ENCODE results near the gene TNP1.

DNA sequence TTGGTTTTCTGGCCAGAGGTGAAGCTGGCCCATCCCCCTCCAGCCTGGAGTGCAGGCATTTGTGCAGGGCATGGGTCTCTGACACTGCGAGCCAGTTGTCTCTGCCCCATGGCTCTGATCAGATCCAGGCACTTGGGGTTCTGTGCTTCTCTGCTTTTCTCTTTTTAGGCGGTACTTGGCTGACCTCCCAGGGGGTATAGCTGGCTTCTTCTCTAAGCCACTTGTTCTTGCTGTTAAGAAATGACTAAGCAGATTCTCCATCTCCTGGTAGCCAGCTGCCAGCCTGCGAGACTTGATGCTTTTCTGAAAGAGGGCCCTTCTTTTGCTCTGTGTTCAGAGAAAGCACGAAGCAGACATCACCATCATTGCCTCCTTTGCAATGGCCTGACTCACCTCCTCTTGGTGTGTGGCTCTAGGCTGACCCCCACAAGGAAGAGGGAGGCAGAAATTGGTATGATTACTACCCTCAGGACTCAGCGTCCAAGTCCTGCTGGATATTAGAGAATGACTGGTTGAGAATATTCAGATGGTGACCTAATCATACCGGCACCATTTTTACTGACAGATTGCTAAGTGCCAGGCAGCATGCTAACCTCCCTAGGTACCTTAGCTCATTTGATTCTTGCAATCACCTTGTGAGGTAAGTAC, 32.7 kb downstream of the TNP1 start:
- no peak for TF ChIP-seq POLR2A (IDR thresholded peaks at IDR 0.05)
- TF ChIP-seq, protein P1, sequence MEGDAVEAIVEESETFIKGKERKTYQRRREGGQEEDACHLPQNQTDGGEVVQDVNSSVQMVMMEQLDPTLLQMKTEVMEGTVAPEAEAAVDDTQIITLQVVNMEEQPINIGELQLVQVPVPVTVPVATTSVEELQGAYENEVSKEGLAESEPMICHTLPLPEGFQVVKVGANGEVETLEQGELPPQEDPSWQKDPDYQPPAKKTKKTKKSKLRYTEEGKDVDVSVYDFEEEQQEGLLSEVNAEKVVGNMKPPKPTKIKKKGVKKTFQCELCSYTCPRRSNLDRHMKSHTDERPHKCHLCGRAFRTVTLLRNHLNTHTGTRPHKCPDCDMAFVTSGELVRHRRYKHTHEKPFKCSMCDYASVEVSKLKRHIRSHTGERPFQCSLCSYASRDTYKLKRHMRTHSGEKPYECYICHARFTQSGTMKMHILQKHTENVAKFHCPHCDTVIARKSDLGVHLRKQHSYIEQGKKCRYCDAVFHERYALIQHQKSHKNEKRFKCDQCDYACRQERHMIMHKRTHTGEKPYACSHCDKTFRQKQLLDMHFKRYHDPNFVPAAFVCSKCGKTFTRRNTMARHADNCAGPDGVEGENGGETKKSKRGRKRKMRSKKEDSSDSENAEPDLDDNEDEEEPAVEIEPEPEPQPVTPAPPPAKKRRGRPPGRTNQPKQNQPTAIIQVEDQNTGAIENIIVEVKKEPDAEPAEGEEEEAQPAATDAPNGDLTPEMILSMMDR (IDR thresholded peaks at IDR 0.05), result no peak
- no peak for TF ChIP-seq POLR2AphosphoS5 (IDR thresholded peaks at IDR 0.05)

Data from suprapubic skin (tissue), 4 donors.